ENCODE data around the gene SIK3.

SIK3 gene

GRCh38 chr11:116962108-116962507 is 136.1 kb downstream of the SIK3 start:
- no peak for DNase-seq

- DNase-seq, result peak; percentile 40
Observed at GRCh38 chr11:116960930-116961329, 137.3 kb downstream of the SIK3 start.

- DNase-seq, result no peak
Observed at GRCh38 chr11:116958246-116958645, 140.0 kb downstream of the SIK3 start.

GRCh38 chr11:116955949-116956348 is 142.3 kb downstream of the SIK3 start:
- DNase-seq, result peak; percentile 51

GRCh38 chr11:116955548-116955947 is 142.7 kb downstream of the SIK3 start:
- no peak for DNase-seq

GRCh38 chr11:116953530-116954285 is 144.5 kb downstream of the SIK3 start:
- no peak for DNase-seq

- no peak for DNase-seq
Observed at GRCh38 chr11:116951762-116952161, 146.5 kb downstream of the SIK3 start.

GRCh38 chr11:116950210-116950609 is 148.0 kb downstream of the SIK3 start:
- DNase-seq, result no peak

GRCh38 chr11:116948391-116948790 is 149.8 kb downstream of the SIK3 start:
- DNase-seq, result no peak

- DNase-seq, result no peak
Observed at GRCh38 chr11:116946414-116946813, 151.8 kb downstream of the SIK3 start.

GRCh38 chr11:116939499-116939898 is 158.7 kb downstream of the SIK3 start:
- no peak for DNase-seq

- DNase-seq, result no peak
Observed at GRCh38 chr11:116938471-116939070, 159.7 kb downstream of the SIK3 start.

GRCh38 chr11:116936754-116937446 is 161.3 kb downstream of the SIK3 start:
- DNase-seq, result no peak

- no peak for DNase-seq
Observed at GRCh38 chr11:116935514-116935913, 162.7 kb downstream of the SIK3 start.

- no peak for DNase-seq
Observed at GRCh38 chr11:116935089-116935488, 163.1 kb downstream of the SIK3 start.

- no peak for DNase-seq
Observed at GRCh38 chr11:116933961-116934360, 164.3 kb downstream of the SIK3 start.

GRCh38 chr11:116932181-116932580 is 166.0 kb downstream of the SIK3 start:
- no peak for DNase-seq

GRCh38 chr11:116931206-116931953 is 166.8 kb downstream of the SIK3 start:
- DNase-seq, result peak; percentile 36

GRCh38 chr11:116930586-116930985 is 167.6 kb downstream of the SIK3 start:
- no peak for DNase-seq

- peak; percentile 75 for DNase-seq
Observed at GRCh38 chr11:116930177-116930576, 168.1 kb downstream of the SIK3 start.

GRCh38 chr11:116929414-116930090 is 168.7 kb downstream of the SIK3 start:
- no peak for DNase-seq

- no peak for DNase-seq
Observed at GRCh38 chr11:116928845-116929244, 169.4 kb downstream of the SIK3 start.

Measured in femur (tissue), 1 donor.